Neutrophil (primary cell): ENCODE measurements around the gene SPON1.
"Not testable (repeated sequence)": the region's sequence is repeated elsewhere in the genome, so short reads cannot be mapped to it uniquely, and the experiment has no call there.

Source experiments
- H3K27ac ChIP-seq: fragments of 200-600 bp; sonication (generic); 2 replicates; pipeline ENCODE4 v1.5.1; 2016; ENCODE audit warnings: mild to moderate bottlenecking, moderate library complexity
- H3K27me3 ChIP-seq: fragments of 200-600 bp; sonication (generic); 2 replicates; pipeline ENCODE4 v1.6.0; 2016; ENCODE audit warnings: mild to moderate bottlenecking
- H3K36me3 ChIP-seq: fragments of 200-600 bp; sonication (generic); 2 replicates; pipeline ENCODE4 v1.5.1; 2017
- H3K4me1 ChIP-seq, 2 experiments: fragments of 200-600 bp in 1 of 2; sonication (generic) in 1 of 2; 1 replicate in 1 of 2; 2 replicates in 1 of 2; pipeline versions ENCODE4 v1.5.1 to v1.6.1; 2013 to 2016; ENCODE audit warnings: low read depth in 1 of 2, low read length in 1 of 2, mild to moderate bottlenecking in 1 of 2, moderate library complexity in 1 of 2; ENCODE audit not compliant: control insufficient read depth in 1 of 2, insufficient read depth in 1 of 2
- H3K4me3 ChIP-seq, 2 experiments: fragments of 200-600 bp in 1 of 2; sonication (generic) in 1 of 2; 1 replicate in 1 of 2; 2 replicates in 1 of 2; pipeline ENCODE4 v1.5.1; 2013 to 2016; ENCODE audit warnings: low read depth in 1 of 2, low read length in 1 of 2, mild to moderate bottlenecking in 1 of 2, moderate library complexity in 1 of 2
- H3K9me3 ChIP-seq: fragments of 200-600 bp; sonication (generic); 2 replicates; pipeline ENCODE4 v1.5.1; 2016
- CTCF ChIP-seq: fragments of 200-600 bp; sonication (generic); IDR thresholded peaks from 2 replicates; pipeline ENCODE4 v1.5.1; 2016; ENCODE audit warnings: antibody characterized with exemption

The SPON1 gene

GRCh38 chr11:13928566-13929251, 33.8 kb upstream of the SPON1 start:
- H3K4me1 ChIP-seq = peaks cover 0 to 3% of the 10 kb centered on the region in 2 experiments
- H3K27ac ChIP-seq = no peak overlapping the region
- no peak overlapping the region for H3K4me3 ChIP-seq
- no peaks in the 10 kb centered on the region for H3K36me3 ChIP-seq
- no peaks in the 10 kb centered on the region for H3K9me3 ChIP-seq
- no peak for TF ChIP-seq CTCF
- H3K27me3 ChIP-seq = no peaks in the 10 kb centered on the region

- no peaks in the 10 kb centered on the region for H3K36me3 ChIP-seq
Observed at GRCh38 chr11:13929395-13929891, 33.1 kb upstream of the SPON1 start.

GRCh38 chr11:13931356-13931755, 31.2 kb upstream of the SPON1 start:
- Histone ChIP-seq H3K27ac (no peak overlapping the region), H3K4me3 (no peak overlapping the region), H3K4me1 (no peaks in the 10 kb centered on the region), H3K9me3 (no peaks in the 10 kb centered on the region), H3K27me3 (no peaks in the 10 kb centered on the region), H3K36me3 (no peaks in the 10 kb centered on the region)
- no peak for TF ChIP-seq CTCF

More at GRCh38 chr11:13929395-13929891, 33.1 kb upstream of the SPON1 start:
- Histone ChIP-seq H3K4me1 (peaks cover 0 to 3% of the 10 kb centered on the region in 2 experiments), H3K27me3 (no peaks in the 10 kb centered on the region), H3K4me3 (no peak overlapping the region), H3K9me3 (no peaks in the 10 kb centered on the region), H3K27ac (no peak overlapping the region)
- no peak for TF ChIP-seq CTCF

GRCh38 chr11:13937154-13937553, 25.4 kb upstream of the SPON1 start:
- not testable (repeated sequence) for H3K27ac ChIP-seq, H3K36me3 ChIP-seq, H3K9me3 ChIP-seq, H3K4me1 ChIP-seq, H3K4me3 ChIP-seq, H3K27me3 ChIP-seq

DNA sequence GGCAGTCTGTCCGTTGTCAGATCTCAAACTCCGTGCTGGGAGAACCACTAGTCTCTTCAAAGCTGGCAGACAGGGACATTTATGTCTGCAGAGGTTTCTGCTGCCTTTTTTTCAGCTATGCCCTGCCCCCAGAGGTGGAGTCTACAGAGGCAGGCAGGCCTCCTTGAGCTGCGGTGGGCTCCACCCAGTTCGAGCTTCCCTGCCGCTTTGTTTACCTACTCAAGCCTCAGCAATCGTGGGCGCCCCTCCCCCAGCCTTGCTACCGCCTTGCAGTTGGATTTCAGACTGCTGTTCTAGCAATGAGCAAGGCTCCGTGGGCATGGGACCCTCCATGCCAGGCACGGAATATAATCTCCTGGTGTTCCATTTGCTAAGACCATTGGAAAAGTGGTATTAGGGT, 23.7 kb upstream of the SPON1 start:
- not testable (repeated sequence) for H3K4me1 ChIP-seq, H3K27me3 ChIP-seq, H3K9me3 ChIP-seq, H3K4me3 ChIP-seq, H3K27ac ChIP-seq, H3K36me3 ChIP-seq

GRCh38 chr11:13939961-13940906, 22.3 kb upstream of the SPON1 start:
- no peak overlapping the region for H3K4me3 ChIP-seq

More at GRCh38 chr11:13939961-13940906, 22.3 kb upstream of the SPON1 start:
- Histone ChIP-seq H3K27me3 (no peaks in the 10 kb centered on the region), H3K4me1 (no peaks in the 10 kb centered on the region), H3K36me3 (no peaks in the 10 kb centered on the region), H3K27ac (no peak overlapping the region), H3K9me3 (no peaks in the 10 kb centered on the region)
- TF ChIP-seq CTCF = no peak
